ENCODE measurements around the gene ATXN1.
A peak's percentile ranks its signal among the peaks of the same experiment; 100 is the strongest.

Gene ATXN1

GRCh38 chr6:16491666-16492313 lies 269.5 kb downstream of the ATXN1 start:
- no peak for DNase-seq

GRCh38 chr6:16490616-16491015 lies 270.6 kb downstream of the ATXN1 start:
- DNase-seq = no peak

GRCh38 chr6:16488813-16489212 lies 272.4 kb downstream of the ATXN1 start:
- no peak for DNase-seq

- DNase-seq = no peak
These were observed 273.1 kb downstream of the ATXN1 start for GRCh38 chr6:16487996-16488674.

GRCh38 chr6:16486661-16487060 lies 274.6 kb downstream of the ATXN1 start:
- DNase-seq = no peak

- no peak for DNase-seq
These were observed 277.9 kb downstream of the ATXN1 start for GRCh38 chr6:16483315-16483875.

GRCh38 chr6:16482702-16483314 lies 278.5 kb downstream of the ATXN1 start:
- no peak for DNase-seq

GRCh38 chr6:16481697-16482399 lies 279.4 kb downstream of the ATXN1 start:
- no peak for DNase-seq

- no peak for DNase-seq
These were observed 280.3 kb downstream of the ATXN1 start for GRCh38 chr6:16480763-16481560.

GRCh38 chr6:16477367-16478149 lies 283.7 kb downstream of the ATXN1 start:
- DNase-seq = no peak

- no peak for DNase-seq
These were observed 284.4 kb downstream of the ATXN1 start for GRCh38 chr6:16476861-16477260.

- no peak for DNase-seq
These were observed 285.8 kb downstream of the ATXN1 start for GRCh38 chr6:16475494-16475781.

- no peak for DNase-seq
These were observed 286.3 kb downstream of the ATXN1 start for GRCh38 chr6:16474772-16475493.

- DNase-seq = no peak
These were observed 287.1 kb downstream of the ATXN1 start for GRCh38 chr6:16473908-16474771.

GRCh38 chr6:16473184-16473907 lies 287.9 kb downstream of the ATXN1 start:
- peak; percentile 66 for DNase-seq

GRCh38 chr6:16472349-16473069 lies 288.8 kb downstream of the ATXN1 start:
- peak; percentile 91 for DNase-seq

GRCh38 chr6:16471910-16472297 lies 289.4 kb downstream of the ATXN1 start:
- DNase-seq = no peak

- DNase-seq = peak; percentile 39
These were observed 289.9 kb downstream of the ATXN1 start for GRCh38 chr6:16471222-16471909.

All from fibroblast of skin of back (primary cell).